ENCODE data around the gene SHISA7.

The SHISA7 gene

GRCh38 chr19:55385724-55386492 is 57.2 kb downstream of the SHISA7 start, which contains the start of gene RPL28:
Gene RPL28 (plus strand): TSS chr19:55385932. CDS start chr19:55386358, 426 bp downstream.
- peak; percentile 98 for DNase-seq

GRCh38 chr19:55384920-55385723 is 58.0 kb downstream of the SHISA7 start:
- peak; percentile 92 for DNase-seq

GRCh38 chr19:55384131-55384919 is 58.8 kb downstream of the SHISA7 start, which contains the start of gene TMEM238:
Gene TMEM238 (minus strand): TSS chr19:55384292. CDS start chr19:55384259, 33 bp downstream.
- peak; percentile 72 for DNase-seq

- DNase-seq, result peak; percentile 82
These were observed 59.6 kb downstream of the SHISA7 start for GRCh38 chr19:55383279-55384130.

GRCh38 chr19:55382522-55383054 is 60.5 kb downstream of the SHISA7 start:
- DNase-seq, result no peak

GRCh38 chr19:55382013-55382412 is 61.1 kb downstream of the SHISA7 start:
- DNase-seq, result no peak

- DNase-seq, result no peak
These were observed 63.9 kb downstream of the SHISA7 start for GRCh38 chr19:55379174-55379573.

Measured in activated CD8-positive, alpha-beta memory T cell treated with anti-CD3 and anti-CD28 coated beads, Interleukin-2, amount 50 U/mL, for 48 hours (primary cell).